Mesodermal cell (in vitro differentiated cells): ENCODE results near the gene COL7A1.

Source experiments
- H3K27ac ChIP-seq: 2 replicates; pipeline ENCODE4 v1.7.0; 2013; ENCODE audit warnings: mild to moderate bottlenecking, low read depth, low read length, moderate library complexity; ENCODE audit not compliant: severe bottlenecking
- H3K36me3 ChIP-seq: 2 replicates; pipeline ENCODE4 v1.7.1; 2013; ENCODE audit warnings: mild to moderate bottlenecking, low read length, moderate library complexity; ENCODE audit not compliant: control insufficient read depth, insufficient read depth
- H3K4me1 ChIP-seq: one replicate; pipeline ENCODE4 v1.7.1; 2013; ENCODE audit warnings: mild to moderate bottlenecking, low read length; ENCODE audit not compliant: insufficient read depth, control insufficient read depth, poor library complexity, severe bottlenecking
- H3K4me3 ChIP-seq: 2 replicates; pipeline ENCODE4 v1.7.0; 2013; ENCODE audit warnings: low read length, control low read depth, mild to moderate bottlenecking; ENCODE audit not compliant: insufficient read depth, poor library complexity, severe bottlenecking; ENCODE audit errors: extremely low read depth
- H3K9me3 ChIP-seq: 2 replicates; pipeline ENCODE4 v1.7.1; 2013; ENCODE audit warnings: mild to moderate bottlenecking, low read length, moderate library complexity; ENCODE audit not compliant: control insufficient read depth
- WGBS, 2 experiments: methylation state at CpG; one replicate each; pipeline ENCODE4 v1.1.5; 2013; ENCODE audit warnings: missing lambda C conversion rate in 2 of 2; ENCODE audit not compliant: insufficient coverage in 2 of 2; 5-methylcytosine and 5-hydroxymethylcytosine counted together

The COL7A1 gene

DNA sequence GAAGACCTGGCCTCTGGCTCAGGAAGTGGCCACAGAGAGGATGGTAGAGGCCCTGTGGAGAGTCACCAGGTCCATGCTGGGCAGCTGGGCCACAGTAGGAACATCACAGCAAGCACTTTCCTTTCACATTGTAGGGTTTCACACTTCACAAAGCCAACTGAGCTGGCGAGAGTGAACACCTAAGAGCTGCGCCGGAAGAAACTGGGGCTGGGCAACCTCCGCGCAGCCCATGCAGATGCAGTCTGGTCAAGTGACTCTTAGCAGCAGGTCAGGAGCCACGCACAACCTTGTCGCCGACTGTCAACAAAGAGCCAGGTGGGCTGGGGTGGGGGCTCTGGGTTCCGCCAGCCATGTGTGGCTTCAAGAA lies 75.9 kb downstream of the COL7A1 start:
- no peak overlapping the region for H3K4me3 ChIP-seq
- peaks cover 5% of the 10 kb centered on the region for H3K36me3 ChIP-seq
- H3K4me1 ChIP-seq: no peaks in the 10 kb centered on the region
- 96 to 100% methylated on average over 5 to 9 of the region's 9 CpGs for WGBS, 2 experiments
- H3K9me3 ChIP-seq: no peaks in the 10 kb centered on the region
- no peak overlapping the region for H3K27ac ChIP-seq

DNA sequence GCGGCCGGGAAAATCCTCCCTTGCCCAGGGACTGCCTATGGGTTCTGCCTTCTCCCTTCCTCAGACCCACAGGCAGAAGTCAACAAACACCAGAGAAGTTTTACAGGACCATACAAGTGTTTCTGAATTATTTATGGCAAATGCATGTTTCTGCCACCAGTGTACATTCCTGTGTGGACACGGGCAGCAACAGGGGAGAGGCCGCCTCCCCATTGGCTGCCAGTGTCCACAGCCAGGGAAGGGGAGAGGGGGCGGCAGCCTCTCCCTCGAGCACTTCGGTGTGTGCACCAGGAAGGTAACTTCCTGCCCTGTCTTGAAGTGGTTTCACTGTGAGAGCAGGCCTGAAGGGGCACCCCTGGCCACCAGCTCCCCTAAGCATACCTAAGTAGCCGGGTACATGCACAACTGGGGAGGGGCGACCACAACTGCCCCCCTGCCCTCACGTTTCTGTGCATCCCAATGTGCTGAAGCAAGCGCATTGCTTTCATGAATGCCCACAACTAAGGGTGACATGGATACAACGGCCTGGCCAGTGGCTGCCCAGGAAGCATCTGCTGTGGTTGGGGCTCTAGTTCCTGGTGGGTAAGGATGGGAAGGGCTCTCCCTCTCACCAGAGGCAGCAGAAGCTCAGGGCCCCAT lies 76.4 kb downstream of the COL7A1 start:
- H3K4me1 ChIP-seq: no peaks in the 10 kb centered on the region
- peaks cover 5% of the 10 kb centered on the region for H3K36me3 ChIP-seq
- H3K27ac ChIP-seq: no peak overlapping the region
- H3K4me3 ChIP-seq: no peak overlapping the region
- no peaks in the 10 kb centered on the region for H3K9me3 ChIP-seq
- 84 to 88% methylated on average over 9 to 10 of the region's 12 CpGs for WGBS, 2 experiments

DNA sequence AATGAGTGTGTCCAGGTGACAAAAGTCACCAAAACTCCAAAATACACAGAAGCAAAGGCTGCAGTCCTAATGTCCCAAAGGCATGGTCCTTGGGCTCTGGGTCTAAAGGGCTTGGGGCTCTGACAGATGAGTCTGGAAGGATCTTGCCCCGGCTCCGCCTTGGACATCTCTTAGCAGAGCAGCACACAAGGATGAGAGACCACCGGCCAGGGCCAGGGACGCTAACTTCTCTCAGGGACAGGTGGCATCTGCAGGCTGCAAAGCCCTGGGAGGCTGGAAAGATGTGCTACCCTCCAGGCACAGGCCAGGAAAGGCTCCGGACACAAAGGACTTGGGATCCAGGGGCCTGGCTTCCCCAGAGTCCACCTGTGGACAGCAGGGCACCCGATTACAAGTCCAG lies 77.1 kb downstream of the COL7A1 start:
- no peaks in the 10 kb centered on the region for H3K4me1 ChIP-seq
- peaks cover 5% of the 10 kb centered on the region for H3K36me3 ChIP-seq
- H3K4me3 ChIP-seq: no peak overlapping the region
- WGBS, 2 experiments: 96 to 97% methylated on average over 5 to 6 of the region's 6 CpGs
- H3K27ac ChIP-seq: no peak overlapping the region
- H3K9me3 ChIP-seq: no peaks in the 10 kb centered on the region

DNA sequence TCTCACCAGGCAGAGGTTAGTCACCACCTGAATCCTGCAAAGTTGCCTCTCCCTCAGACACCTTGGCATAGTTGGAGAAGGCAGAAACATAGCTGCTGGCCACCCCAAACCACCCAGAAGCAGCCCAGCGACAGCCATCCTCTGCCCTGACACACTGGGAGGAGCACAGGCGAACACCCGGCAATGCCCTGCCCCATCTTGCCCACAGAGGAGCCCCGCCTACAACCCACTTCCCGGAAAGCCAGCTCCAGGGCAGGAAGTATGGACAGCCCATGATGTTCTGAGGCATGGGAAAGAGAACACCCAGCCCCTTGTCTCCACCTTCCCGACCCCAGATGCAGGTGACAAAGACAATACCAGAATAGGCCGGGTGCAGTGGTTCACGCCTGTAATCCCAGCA lies 78.6 kb downstream of the COL7A1 start:
- Histone ChIP-seq H3K27ac (no peak overlapping the region), H3K9me3 (no peaks in the 10 kb centered on the region), H3K4me3 (no peak overlapping the region), H3K4me1 (no peaks in the 10 kb centered on the region), H3K36me3 (peaks cover 3% of the 10 kb centered on the region)
- WGBS, 2 experiments: 85 to 91% methylated on average over 5 to 8 of the region's 8 CpGs

DNA sequence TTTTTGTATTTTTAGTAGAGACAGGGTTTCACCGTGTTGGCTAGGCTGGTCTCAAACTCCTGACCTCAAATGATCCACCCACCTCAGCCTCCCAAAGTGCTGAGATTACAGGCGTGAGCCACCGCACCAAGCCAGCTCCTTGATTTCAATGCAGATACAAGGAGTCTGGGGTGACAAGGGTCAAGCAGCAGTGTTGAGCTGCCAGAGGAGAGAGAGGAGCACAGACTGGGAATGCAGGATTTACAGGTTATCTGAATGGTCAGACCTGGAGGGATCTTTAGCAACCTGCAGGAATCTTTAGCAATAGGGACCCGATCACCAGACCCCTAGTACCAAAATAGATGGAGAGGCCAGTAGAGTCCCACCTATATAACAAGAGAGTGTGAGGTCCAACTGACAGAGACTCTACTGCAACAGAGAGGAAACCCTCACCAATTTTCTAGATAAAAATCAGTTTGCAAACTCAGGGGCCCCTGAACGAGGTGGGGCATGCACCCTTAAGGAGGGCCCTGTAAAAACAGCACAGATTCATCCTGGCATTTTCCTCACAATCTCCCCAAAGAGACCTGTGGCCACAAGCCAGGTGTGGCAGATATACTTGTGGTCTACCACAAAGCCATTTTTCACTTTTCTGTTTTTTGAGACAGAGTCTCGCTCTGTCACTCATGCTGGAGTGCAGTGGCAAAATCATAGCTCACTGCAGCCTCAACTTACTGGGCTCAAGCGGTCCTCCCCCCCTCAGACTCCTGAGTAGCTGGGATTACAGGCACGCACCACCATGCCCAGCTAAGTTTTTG lies 80.5 kb downstream of the COL7A1 start:
- Histone ChIP-seq H3K4me3 (no peak overlapping the region), H3K36me3 (no peaks in the 10 kb centered on the region), H3K27ac (no peak overlapping the region), H3K4me1 (no peaks in the 10 kb centered on the region), H3K9me3 (no peaks in the 10 kb centered on the region)
- WGBS, 2 experiments: 92 to 95% methylated on average over 7 to 8 of the region's 8 CpGs
